NCI-H82 treated with DMSO at 0.1 percent for 48 hours (cell line): ENCODE results near the gene EML1.

ENCODE experiments used
- DNase-seq: peaks from one replicate; lab custom pipeline; 2025; ENCODE audit not compliant: unreplicated experiment; lab: John Stamatoyannopoulos, UW

EML1 gene

DNA sequence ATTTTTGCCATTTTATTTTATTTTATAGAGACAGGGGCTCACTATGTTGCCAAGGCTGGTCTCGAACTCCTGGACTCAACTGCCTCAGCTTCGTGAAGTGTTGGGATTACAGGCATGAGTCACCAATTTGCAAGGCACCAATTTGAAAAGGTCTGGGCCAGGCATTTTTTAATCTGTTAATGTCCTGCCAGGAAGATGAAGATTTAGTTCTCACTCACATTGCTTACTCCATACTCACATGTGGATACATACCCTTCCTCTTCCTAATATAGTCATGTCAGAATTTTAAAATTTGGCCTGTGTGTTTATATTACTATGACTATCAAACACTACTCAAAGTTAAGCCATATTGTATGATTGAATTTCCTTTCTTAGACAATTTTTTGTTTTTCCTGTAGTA lies 15.3 kb upstream of the EML1 start:
- no peak for DNase-seq

DNA sequence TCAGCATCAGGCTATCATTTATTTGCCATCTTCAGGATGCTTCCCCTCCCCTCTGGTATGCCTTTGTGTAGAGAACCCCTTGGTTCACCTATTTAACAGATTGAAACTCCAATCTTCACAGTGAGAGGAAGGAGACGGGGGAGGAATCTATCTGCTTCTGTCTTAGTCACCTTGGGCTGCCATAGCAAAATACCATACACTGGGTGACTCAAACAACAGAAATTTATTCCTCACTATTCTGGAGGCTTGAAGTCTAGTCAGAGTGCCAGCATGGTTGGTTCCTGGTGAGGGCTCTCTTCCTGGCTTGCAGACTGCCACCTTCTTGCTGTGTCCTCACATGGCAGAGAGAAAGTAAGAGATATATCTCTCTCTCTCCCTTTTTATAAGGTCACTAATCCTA lies 13.5 kb upstream of the EML1 start:
- no peak for DNase-seq

DNA sequence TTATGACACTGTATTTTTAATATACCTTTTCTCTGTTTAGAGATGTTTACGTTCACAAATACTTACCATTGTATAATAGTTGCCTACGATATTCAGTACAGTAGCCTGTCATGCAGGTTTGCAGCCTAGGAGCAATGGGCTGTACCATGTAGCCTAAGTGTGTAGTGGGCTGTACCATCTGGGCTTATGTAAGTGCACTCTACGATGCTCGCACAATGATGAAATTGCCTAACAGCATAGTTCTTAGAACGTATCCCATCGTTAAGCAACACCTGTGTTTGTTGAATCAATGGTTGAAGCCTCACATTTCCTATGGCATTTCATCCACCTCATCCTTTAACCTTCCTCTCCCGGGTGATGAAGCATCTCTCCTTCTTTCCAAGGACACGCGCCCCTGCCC lies 12.5 kb upstream of the EML1 start:
- no peak for DNase-seq

DNA sequence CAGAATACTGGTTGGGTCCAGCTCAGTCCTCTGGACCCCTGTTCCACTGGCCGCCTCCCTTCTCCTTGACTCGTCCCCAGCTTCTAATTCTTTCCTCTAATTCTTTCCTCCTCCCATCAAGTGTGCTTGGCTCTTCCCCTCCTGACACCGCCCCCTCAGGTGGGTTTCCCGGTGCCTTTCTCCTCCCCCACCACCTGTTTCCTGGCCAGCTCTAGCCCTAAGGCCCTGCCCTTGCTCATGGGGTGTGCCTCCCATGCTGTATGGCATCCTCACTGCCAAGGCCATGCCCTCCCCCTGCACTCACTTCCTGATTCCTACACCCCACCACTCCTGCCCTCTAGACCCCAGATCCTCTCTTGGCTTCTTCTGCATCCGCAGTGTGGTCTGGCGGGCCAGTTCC lies 12.1 kb upstream of the EML1 start:
- no peak for DNase-seq

DNA sequence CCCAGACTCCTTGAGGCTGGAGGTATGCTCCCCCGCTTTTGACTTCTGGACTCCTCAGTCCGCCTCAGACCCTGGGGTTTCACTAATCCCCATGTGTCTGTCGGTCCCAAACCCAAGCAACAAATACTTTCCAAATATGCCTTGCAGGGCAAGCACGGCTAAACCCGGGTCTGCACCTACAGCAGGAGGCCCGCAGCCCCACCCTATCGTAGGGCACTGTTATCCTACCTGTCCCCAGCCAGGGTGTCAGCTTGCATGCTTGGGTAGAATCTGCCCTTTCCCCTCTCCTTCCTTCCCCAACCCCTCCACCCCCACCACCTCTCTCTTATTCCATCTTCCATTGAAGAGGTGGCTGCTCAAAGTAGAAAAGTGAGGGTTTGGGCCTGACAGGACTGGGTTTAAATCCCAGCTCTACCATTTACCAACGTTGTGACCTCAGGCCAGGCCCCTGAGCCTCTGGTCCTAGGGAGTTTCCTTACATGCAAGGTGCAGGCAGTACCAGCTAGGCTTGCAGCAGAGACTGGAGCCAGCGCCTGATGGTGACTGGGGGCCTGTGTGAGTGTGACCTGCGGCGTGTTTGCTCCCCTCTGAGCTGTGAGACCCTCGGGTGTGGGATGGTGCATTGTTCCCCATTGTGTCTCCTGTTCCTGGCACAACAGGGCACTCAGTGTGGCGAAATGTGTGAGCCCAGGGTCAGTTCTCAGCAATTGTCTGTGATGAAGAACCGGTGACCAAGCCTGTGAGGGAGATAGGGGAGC lies 11.2 kb upstream of the EML1 start:
- no peak for DNase-seq

DNA sequence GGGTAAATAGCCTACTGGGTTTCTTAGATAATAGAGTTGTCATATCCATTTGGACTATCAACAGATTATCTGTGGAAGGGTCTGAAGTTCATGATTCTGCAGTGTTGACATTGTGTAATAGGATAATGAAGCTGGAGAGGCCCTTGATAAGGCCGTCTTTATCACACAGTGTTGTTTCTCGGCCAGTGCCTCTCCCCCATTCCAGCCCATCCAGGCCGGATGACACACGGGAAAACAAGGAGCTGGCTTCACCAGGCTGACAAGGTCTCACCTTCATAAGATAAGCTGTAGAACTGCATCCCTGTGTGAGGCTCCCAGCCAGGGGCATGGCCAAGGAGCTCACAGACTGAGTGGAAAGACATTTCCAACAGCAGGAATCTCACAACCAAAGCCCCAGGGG lies 8.7 kb upstream of the EML1 start:
- DNase-seq: no peak

DNA sequence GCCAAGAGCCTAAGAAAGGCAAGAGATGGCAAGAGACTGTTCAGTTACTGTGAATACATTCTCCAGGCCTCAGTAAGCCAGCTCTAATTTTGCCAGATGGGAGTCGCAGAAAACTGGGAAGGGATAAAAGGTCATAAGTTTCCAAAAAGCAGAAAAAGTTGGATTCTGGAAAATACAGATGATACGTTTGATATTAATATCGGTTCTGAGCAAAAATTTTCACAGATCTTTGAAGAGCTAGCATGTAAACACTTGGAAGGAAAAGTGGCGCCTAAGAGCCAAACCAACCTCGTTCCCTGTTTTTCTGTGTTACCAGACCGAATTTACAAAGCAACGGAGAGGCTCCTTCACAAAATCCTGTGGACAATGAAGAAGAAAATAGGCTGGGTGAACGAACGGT lies 7.8 kb upstream of the EML1 start:
- no peak for DNase-seq

DNA sequence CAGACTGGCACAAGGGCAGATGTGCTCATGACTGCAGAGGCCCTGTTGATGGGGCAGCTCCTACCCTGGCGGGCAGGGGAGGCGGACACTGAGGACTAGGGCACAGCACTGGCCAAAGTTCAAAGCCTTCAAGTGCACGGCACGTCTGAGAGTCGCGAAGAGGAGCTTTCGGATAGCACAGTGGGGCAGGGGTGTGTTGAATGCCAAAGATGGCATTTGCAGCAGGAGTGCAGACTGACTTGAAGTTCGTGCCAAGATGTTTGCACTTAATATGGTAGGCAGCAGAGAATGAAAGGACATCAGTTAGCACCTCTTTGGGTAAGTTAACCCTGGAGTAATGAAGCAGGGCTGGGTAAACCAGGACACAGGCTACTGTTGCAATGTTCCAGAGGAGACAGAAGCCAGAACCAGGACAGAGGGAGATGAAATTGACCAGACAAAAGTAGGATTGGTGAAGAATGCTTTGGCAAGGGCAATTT lies 6.7 kb upstream of the EML1 start:
- DNase-seq: no peak

DNA sequence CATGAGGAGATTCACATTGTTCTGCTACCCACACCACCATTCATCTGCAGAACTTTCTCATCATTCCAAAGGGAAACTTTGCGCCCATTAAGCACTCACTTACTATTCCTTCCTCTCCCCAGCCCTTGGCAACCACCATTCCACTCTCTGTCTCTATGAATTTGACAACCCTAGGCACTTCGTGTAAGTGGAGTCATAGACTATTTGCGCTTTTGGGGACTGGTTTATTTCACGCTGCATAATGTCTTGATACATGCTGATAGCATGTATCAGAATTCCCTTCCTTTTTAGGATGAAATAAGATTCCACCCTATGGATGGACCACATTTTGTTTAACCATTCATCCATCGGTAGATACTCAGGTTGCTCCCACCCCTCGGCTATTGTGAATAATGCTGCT lies 4.5 kb upstream of the EML1 start:
- DNase-seq: no peak

DNA sequence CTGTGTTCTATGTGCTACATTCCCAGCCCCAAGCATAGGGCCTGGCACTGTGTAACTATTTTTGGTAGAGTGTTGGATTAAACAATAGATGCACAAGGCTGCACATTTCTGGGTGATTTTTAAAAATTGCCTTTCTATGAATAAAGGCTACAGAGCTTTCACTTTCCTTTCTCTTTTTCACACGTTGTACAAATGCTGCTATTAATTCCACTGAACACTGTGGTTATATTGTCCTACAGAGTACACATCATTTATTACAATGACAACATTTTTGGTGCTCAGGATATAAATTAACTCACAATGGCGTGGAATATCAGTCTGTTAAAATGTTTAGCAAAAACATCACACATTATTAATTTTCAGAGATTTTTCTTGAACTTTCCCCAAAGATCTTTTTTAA lies 3.6 kb upstream of the EML1 start:
- no peak for DNase-seq

DNA sequence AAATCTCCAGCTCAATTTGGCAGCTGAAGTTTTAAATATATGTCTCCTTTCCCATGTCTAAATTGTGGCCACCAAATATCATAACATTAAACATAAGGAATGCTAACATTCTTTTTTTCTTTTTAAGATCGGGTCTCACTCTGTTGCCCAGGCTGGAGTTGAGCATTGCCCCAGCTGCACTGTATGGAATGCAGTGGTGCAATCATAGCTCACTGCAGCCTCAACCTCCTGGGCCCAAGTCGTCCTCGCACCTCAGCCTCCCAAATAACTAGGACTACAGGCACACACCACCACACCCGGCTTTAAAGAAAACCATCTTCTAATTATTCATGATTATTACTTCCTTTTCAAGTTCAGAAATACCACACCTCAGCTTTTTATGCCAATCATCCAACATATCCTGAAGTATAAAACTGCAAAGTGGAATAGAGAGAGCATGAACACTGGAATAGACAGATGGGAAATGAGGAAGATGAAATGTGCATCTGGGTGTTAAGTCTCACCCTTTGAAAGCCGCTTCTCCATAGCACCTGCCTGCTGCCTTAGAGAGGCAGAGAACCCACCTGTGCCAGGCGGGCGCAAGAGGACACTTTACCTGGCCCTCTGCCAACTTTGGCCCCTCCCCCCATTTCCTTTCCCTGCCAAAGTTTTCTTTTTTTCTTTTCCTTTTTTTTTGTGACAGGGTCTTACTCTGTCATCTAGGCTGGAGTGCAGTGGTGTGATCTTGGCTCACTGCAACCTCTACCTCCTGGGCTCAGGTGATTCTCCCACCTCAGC lies 2.8 kb upstream of the EML1 start:
- no peak for DNase-seq

DNA sequence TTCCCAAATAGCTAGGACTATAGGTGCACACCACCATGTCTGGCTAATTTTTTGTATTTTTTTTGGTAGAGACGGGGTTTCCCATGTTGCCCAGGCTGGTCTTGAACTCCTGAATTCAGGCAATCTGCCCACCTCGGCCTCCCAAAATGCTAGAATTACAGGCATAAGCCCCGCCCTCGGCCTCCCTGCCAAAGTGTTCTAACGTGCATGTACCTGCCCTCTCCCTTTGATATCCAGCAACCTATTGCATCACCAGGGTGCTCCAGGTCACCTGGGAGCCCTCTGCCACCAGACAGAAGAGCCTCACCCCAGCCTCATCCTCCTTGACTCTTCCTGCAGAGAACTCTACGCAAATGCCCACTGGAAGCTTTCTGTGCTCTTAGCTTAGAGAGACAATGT lies 2.2 kb upstream of the EML1 start:
- DNase-seq: no peak

DNA sequence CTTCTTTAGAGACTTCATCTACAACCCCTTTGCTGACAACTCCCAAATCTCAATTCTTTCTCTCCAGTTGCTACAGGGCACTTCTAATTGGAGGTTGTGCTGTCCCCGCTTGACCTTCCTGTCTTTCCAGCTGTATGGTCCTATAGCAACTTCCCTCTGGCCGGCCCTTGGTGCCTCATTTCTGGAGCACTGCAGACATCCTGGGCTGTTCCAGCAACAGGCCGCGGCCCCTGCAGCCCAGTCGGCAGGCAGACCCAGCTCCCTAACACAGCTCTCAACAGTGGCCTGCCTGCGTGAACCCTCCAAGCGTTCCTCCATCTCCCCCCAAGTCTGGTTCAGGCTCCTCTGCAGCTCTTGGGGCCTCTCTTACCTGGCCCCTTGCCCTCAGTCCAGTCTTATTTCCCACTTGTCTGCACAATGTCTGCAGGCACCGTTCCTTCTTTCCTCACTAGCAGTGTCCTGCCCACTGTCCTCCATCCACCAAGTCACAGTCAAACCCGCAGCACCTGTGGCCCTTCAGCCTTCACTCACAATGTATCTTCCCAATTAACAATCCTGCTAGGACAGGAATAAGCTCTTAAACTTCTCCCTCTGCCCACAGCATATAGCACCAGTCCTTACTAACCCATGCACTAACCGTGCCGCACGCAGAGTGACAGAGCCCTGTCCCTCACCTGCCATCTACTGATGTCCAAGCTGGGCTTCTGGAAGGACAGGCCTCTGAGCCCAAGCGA lies 1.6 kb upstream of the EML1 start:
- no peak for DNase-seq

DNA sequence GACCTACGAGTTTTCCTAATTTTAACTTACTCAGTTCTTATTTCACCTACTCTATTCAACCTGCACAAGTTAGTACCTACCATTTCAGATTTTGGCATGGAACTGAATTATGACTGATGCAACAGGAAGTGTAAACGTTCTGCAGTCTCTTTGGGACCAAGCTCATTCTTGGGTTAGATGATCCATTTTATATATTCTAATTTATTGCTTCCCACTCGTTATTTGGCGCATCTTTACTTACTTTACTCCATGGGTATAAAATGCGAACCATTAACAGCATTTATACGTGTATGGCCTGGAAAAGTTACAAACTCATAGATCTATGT lies 1.0 kb upstream of the EML1 start:
- no peak for DNase-seq

DNA sequence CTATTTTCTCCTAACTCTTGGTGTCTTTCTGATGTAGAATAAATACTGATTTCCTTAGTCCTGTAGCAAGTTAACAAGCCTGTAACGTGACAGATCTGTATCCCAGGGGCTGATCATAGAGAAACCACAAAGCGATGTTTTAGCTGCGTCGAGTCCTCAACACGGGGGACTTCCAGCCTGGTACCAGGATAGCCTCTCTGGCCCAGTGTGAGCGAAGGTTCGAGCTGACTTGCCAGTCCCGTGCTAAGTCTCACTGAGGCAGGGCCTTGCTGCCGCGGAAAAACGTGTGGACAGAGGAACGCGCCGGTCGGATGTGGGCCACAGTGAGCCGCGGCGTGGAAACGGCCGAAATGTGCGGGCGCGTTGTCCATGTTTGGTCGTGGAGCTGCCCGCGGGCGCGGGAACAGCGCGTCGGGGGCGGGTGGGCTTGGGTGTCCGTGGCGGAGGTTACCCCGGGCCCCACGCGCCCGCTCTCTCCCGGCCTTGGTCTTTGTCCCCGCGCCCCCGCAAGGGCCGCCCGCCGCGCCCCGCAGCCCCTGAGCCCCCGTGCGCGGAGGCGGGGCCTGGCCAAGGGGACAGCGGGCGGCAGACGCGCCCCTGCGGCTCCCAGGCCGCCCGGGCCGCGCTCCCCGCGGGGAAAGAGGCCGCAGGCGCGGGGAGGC lies 531 bp upstream of the EML1 start:
- no peak for DNase-seq

DNA sequence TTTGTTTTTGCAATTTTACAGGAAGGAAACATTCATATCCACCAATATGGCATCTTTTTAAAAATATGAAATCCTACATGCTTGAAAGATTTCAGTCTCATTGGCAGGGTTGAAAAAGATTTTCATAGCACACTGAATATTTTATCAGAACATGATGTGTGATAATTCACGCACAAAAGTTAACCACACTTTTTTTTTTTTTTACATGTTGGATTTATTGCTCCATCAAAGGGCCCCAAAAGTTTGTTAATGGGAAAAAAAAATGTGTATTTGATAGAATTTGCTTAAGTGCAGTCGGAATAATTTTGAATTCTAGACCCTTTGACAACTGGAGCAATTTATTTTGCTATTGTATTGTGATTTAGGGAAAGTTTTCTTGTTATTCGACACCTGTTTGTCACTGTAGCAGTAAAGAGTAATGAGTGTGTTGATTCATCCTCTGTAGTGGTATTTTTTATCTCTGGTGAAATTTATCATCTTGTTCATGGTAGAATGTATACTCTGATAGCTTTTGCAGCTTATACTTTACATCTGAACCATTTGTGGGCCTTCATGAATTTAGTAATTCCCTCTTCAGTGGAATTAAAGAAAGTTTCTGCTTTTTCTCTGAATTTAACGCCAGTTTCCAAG lies 1.1 kb downstream of the EML1 start:
- DNase-seq: no peak

DNA sequence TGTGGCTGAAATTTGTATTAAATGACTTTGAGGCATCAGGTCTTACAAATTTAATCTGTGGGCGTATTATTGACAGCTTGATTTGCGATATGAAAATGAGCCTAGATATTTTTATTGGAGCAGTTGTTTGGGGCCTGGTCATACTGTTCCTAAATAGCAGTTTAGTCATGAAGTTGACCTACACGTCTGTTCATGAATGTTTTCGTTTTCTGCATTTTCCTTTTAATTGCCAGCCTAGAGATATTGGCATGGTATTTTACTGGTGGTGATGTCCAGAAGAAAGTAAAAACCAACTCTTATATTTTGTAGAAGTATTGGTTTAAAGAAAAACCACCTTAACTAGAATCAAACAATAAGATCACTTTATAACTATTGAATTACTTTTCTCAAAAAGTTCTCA lies 1.8 kb downstream of the EML1 start:
- no peak for DNase-seq

DNA sequence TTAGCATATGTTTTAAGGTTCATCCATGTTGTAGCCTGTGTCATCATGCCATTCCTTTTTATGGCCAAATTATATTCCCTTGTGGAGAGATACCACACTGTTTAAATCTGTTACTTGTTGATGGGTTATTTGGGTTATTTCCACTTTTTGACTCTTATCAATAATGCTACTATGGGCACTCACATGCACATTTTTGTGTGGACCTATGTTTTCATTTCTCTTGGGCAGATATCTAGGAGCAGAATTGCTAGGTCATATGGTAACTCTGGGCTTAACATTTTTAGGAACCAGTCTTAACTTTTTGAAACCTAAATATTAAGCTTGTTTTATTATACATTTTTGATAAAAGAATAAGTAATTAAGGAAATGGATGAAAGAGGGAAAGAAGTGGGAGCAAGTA lies 4.0 kb downstream of the EML1 start:
- no peak for DNase-seq

DNA sequence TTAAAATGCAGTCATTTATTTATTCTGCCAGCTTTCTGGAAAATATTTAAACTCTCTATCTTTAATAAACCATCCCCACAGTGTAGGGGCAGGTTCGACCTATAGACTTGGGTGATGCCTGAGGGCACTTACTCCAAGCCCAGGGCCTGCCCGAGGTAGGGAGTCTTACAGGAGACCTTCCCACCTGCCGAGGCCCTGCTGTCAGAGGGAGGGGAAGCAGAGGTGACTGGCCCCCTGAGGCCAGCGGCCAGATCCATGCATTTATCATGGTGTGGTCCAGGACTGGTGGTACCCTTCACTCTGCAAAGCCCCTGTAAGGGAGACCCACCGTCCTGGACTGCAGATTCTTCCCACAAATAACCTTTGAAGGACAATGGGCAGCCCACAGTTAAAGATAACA lies 7.6 kb downstream of the EML1 start:
- no peak for DNase-seq

DNA sequence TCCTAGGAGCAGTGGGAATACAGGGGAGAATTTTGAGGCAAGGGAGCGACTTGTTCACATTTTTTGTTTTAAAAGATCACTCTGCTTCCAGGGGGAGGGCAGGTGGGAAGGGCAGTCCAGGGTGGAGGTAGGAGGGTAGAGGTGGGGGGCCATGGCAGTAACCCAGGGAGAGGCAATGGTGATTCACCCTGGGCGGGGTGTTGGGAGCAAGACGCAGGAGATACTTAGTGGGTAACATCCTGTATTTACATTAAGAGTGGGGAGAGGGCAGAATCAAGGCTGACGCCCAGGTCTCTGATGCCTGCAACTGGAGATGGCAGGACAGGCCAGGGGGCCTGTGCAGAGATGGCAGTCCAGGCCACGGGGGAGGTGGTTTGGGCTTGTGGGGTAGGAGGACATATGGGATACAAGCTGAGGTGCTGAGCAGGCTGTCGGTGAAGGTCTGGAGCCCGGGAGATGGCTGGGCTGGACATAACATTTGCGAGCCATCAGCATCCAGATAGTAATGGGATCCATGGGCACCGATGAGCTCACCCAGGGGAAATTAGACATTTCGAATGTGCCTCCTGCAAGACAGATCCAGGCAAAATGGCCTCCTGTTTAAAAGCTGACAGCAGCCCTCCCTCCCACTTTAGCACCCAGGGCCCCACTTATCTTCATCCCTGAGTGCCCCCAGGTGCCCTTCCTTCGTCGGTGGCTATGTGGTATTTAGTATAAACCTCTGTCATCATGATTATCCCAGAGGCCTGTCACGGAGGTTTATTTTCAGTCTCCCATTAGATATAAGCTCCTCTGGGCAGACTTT lies 9.3 kb downstream of the EML1 start:
- peak; percentile 11 for DNase-seq
